GM18873 (cell line): Measurements from ENCODE around the gene TMC3.

Source experiments
- ATAC-seq: cut with Tn5 transposase; IDR thresholded peaks from one replicate; pipeline ENCODE4 v1.9.1; 2021; ENCODE audit warnings: mild to moderate bottlenecking, moderate library complexity, moderate number of reproducible peaks; ENCODE audit not compliant: unreplicated experiment, low FRiP score

TMC3 gene

DNA sequence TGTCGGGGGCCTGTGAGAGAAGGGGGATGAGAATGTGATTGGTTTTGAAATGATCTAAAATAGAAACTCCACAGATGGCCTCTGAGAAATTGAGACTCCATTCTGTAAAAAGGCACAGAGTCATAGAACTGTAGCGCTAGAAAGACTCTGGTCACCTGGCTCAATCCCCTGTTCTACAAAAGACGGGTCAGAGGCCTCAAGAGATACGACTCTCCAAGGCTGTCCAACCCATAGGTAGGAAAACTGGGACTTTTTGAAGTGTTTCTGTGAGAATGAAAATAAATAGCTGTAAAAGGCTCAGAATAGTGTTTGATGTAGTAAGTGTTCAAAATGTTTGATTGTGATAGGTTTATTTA lies 11.7 kb upstream of the TMC3 start:
- ATAC-seq: no peak

DNA sequence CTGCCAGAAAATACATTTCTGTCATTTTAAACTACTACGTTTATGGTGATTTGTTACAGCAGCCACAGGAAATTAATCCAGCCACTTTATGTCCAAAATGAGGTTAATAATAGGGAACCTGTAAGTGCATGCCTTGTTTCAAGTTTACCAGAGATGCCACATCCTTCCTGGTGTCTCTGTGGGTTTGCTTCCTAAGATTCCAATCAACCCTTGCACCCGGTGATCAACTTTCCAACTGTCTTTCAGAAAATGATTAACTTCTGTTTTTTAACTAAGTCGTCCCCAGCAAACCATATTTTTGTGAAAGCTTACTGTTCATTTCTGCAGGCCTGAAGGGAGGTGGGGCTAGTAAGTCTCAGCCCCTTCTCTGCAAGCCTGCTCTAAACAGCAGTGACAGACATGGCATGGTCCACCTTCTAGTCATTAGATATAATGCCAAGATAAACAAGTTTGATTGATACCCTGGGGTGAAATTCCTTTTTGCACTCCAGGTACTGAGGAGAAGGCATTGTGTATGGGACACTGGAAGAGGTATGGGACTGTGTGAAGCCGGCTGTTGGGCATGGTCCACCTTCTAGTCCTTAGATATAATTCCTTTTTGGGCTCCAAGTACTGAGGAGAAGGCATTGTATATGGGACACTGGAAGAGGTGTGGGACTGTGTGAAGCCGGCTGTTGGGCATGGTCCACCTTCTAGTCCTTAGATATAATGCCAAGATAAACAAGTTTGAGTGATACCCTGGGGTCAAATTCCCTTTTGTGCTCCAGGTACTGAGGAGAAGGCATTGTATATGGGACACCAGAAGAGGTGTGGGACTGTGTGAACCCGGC lies 11.1 kb upstream of the TMC3 start:
- no peak for ATAC-seq

DNA sequence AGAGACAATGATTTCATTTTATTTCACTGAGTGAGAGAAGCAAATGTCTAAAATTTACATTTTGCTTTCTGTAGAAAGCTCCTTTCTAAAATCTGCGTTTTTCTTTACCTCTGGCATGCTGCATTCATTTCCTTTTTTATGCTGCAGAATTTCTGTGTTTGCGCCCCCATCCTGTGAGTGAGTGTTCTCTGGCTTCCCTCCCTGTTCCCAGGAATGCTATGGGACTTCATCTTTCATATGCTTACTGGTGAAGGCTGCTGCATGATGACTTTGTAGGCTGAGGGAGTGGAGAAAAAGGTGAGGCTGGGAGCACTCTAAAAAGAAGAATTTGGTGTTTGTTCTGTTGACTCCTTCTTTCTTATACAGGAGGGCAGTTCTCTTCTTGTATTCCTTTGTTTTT lies 7.7 kb upstream of the TMC3 start:
- ATAC-seq: no peak

DNA sequence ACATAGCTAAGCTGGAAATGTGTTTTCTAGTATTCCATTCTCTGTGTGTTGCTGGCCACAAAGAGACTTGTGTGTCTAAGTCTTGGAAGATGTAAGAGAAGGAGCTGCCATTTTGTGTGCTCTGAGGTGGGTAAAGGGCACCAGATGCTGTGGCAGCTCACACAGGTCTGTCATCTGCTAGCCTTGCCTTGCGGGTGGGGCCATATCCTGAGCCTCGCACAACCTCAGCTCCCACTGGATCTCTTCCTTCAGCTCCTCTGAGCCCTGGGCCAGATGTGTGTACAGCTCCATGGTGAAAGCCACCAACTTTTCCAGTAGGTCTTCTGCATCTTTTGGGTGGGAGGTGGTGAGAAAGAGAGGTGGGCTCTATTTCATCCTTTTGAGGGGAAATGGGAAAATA lies 6.7 kb upstream of the TMC3 start:
- no peak for ATAC-seq

DNA sequence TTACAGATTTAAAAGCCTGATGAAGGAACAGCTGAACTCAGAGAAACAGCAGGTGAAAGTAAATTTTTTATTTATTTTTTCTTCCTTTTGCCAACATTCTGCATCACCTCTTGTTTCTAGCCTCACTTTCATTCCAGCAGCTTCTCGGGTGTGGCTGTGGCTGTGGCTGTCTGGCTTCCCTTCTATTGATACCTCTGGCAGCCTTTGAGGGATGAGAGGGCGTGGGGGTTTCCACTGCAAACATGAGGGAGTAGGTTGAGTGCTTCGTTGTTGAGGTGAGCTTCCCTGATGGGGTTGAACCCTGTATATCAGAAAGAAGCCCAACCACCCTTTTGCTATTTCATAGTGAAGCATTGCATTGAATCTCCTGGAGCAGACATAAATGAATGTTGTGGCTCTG lies 6.2 kb upstream of the TMC3 start:
- no peak for ATAC-seq

DNA sequence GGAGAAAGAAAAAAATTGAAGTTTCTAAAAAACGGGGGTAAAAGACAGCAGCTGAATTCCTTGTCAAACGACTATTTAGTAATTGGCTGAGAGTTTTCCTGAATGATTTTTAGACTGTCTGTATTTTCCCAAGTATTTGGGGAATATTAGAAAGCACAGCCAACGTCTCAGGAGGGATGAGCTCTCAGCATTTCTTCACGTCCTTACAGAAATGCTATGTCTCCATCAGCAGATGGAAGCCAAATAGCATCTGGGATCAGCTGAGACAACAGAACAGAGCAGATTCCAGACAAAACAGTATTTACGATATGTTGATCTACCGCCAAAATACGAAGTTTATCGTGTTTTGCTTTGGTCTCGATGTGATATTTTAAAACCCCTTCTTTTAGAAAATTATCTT lies 5.3 kb upstream of the TMC3 start:
- ATAC-seq: no peak

DNA sequence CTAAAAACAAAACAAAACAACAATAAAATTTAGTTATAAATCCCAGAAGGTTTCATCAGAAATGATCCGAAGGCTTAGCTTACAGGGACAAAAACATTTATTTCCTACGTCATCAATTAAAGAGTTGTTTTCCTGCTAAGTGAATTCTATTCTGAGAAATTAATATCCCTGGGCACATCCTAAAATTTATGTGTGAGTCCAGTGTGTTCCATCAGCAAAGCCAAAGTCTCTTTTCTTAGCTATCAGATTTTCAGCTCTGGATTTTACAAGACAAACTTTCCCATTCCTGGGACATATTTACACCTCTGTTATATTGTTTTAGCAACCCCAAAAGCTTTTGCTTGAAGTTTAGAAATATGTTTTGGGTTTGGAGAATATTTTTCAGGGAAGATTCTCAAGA lies 4.4 kb upstream of the TMC3 start:
- no peak for ATAC-seq

DNA sequence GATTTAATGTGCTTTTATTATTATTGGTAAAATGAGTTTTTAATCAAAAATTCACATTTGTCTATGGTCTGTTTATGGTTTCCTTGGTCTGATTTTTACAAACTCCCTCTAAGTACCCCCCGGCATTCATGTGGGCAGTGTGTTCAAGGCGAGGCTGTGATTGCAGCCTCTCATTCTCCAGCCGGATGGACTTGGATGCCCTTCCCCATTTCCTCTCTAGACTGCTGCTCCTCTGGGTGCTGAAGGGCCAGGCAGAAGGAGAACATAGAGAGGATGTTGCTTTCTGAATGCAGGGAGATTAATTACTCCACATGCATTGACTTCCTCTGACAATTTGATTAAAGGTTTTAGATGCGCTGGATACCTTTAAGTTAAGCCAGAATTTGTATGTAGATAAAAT lies 3.9 kb upstream of the TMC3 start:
- ATAC-seq: no peak

DNA sequence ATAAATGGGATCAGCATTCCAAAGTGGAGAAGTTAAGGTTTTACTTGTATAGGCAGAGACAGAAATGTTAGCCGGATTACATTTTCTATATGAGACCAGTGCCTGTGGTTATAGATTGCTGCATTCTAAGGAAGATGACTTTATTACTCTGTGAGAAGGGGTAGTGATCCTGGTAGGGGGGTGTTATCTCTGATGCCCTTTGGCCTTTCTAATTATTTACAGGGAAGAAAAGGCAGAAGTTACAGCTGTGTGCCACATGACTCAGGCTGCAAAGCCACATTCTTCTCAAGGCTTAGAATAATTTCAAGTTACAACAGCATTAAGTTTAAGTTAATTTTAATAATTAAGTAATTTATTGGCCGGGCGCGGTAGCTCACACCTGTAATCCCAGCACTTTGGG lies 2.2 kb upstream of the TMC3 start:
- ATAC-seq: no peak

DNA sequence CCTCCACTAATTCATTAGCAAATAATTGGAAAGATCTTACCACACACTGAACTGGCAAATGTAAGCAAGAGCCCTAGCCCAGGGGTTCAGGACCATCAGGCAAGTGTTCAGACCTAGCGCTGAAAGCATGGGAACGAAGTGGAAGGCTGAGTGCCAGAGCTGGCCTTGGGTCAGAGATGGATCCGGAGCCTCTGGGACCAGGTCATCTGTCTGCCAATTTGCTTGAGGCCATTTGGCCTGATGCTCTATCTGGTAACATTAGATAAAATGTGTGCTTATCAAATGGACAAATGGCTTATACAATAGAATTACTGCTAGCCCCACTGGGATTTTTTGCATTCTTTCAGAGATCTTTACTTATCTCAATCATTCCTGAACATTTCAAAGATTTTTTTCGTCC lies 1.4 kb upstream of the TMC3 start:
- no peak for ATAC-seq

DNA sequence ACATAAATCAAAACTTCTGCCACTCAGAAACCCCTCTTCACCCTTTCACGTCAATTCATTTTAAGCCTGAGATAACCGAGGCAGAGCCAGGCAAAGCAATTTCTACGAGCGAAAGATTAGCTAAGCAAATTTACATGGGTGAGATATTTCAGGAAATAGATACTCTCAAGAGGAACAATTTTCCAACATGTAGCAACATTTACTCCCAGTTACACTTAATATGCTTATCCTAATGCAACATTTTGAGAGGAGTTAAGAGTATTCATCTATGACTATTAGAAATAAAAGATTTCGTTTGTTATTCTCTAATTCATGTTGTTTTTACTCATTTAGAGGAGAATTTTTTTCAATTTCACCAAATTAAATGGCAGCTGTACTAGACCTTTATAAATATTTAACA lies 837 bp downstream of the TMC3 start:
- no peak for ATAC-seq

DNA sequence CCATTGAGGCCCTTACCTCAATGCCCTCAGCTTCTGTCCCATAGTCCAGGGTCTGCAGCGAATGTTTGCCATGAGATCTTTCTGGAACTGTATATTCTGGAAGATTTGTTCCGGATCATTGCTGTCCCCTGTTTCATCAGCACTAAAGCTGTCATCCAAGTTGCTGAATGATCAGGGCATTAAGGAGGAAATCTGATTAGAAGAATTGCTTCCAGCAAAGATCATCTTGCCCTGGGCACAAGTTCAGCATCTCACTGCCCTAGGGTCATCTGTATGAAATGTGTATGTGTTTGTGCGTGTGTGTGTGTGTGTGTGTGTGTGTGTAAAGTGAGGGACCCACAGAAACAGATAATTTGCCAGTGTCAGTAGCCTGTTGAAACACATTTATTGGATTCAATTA lies 1.4 kb downstream of the TMC3 start:
- no peak for ATAC-seq

DNA sequence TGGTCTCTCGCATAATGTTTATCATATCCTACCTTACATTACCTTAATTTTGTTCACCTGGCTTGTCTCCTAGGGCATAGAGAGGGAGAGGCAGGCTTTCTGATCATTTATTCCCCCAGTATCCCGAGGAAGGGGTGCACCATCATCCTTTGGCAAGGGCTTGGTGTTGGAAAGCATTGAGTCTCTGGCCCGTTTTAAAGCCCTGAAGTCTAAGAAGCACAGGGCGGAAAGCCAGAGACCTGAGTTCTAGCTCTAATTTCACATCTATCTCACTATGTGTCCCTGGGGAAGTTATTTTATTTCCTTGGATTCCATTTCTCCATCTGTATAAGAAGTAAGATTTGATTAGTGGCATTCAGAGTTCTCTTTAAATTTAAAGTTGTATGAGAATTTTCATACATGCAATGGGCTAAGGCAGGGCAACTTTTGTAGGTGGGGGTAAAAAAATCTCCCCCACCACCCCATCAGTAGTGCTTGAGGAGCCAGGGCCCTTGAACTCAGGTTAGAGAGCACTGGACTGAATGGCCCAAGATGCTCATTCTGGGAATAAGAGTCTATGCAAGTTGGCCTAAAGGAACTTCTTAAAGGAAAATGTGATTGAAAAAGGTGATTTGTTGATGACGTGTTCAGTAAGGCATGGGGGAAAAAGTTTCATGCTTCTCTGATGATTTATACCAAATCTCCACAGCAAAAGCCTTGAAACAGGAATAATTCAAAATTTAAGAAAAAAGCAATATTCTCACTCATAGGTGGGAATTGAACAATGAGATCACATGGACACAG lies 10.1 kb downstream of the TMC3 start:
- no peak for ATAC-seq

DNA sequence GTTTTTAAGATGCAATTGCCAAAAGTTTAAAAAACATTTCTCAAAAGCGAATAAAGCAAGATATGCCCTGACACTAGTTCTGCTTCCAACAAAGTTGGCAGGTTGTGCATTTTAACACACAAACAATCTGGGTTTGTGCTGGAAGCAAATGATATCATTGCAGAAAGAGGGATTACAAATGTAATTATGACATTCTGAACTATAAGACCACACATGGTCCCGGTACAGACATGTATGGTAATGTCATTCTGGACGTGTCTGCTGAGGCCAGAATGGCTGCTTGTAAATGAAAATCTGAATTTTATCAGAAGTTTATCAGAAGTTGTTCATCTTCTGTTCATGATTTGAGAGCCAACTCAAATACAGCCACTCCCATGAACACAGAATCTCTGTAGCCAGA lies 10.7 kb downstream of the TMC3 start:
- no peak for ATAC-seq

DNA sequence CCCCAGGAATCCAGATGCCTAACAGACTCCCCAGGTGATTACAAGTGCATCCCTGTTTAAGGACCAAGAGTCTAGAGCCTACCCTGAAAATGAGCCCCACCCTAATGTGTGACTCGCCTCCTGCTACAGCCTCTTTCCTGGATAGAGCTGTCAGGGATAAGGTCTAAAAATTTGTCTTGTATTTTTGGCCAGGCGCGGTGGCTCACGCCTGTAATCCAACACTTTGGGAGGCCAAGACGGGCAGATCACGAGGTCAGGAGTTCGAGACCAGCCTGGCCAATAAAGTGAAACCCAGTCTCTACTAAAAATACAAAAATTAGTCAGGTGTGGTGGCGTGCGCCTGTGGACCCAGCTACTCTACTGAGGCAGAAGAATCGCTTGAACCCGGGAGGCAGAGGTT lies 11.2 kb downstream of the TMC3 start:
- ATAC-seq: no peak

DNA sequence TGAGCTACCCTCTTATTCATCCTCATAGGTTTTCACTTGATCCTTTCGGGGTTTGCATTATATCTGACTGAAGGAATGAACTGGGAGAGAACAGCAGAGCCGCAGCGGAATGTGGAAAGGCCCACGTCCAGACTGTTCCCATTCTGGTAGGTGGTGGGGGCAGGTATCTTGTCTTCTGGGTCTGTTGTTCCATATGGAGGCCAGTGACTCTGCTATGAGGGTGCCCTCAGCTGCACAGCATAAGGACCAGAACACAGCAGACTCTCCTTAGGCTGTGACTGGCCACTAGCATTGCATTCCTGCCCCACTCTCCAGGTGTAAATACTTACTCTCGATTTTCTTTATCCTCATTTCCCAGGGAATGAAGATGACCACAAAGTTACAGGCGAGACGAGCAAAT lies 12.1 kb downstream of the TMC3 start:
- no peak for ATAC-seq

DNA sequence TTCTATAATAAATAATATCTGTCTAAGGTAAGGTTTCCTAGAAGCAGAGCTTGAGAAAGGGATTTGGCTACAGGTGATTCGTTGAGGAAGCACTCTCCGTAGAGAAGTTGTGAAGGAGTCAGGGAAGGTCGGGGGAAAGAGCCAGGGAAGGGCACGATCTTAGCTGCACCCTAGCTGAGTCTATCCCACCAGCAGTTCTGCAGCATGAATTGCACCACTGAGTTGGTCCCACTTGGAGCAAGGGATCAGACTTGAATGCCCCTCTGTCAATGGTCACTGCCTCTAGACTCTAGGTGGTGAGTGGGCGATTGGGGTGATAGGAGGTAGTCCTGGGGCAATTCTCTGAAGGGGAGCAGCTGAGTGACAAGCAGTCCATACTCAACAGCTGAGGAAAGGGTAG lies 13.5 kb downstream of the TMC3 start:
- ATAC-seq: no peak

DNA sequence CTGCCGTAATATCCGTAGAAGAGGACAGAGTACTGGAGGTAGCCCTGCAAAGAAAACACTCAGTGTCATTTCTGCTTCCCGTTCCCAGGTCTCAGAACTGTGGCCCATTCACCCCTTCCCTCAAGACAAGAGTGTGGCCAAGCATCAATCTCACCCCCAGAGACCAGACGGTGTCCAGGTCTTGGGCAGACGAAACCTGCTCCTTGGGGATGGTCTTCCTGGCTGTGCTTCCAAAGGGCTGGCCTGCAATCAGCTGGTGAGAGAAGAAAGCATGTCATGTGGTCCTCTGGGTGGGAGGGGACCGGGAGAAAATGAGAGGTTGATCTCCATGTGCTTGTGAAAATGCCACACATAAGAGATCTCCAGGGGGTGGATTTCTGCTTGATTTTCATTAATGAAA lies 15.8 kb downstream of the TMC3 start:
- ATAC-seq: no peak

DNA sequence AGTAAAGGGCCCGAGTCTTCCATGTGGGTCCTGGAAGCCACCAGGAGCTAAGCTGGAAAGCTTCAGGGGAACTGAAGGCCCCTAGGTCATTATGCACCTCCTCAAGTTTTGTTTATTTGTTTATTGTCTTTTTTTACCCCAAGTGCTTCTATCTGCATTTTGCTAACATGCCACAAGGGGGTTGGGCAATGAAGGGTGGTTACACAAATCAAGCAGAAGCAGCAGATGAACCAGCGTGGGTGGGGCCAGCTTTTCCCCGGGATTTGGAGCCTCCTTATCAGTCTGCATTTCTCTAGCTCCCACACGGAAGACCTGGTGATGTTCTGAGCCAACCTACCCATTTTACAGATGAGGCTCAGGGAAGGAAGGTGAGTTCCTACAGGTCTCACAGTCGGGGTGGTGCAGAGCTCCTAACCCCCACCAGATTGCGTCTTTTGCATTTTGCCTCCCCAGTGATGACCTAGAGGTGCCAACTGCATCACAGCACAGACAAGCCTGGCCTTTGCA lies 16.8 kb downstream of the TMC3 start:
- ATAC-seq: no peak

DNA sequence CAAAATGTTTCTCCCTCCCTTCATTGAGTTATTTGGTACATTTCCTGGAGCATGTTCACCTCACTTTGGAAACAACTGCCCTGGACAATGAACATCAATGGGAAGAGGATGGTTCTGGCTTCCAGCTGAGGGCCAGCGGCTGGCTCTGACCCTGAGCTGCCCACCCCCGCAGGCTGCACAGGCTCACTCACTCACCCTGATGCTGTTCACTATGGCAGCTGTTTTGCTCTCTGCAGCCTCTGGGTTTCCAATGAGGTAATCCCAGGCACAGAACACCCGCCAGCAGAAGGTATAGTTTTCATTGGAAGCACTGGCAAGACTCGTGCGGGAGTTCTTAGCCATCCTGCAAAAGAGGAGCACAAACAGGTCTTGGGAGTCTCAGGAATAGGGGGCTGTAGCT lies 17.8 kb downstream of the TMC3 start:
- ATAC-seq: no peak

DNA sequence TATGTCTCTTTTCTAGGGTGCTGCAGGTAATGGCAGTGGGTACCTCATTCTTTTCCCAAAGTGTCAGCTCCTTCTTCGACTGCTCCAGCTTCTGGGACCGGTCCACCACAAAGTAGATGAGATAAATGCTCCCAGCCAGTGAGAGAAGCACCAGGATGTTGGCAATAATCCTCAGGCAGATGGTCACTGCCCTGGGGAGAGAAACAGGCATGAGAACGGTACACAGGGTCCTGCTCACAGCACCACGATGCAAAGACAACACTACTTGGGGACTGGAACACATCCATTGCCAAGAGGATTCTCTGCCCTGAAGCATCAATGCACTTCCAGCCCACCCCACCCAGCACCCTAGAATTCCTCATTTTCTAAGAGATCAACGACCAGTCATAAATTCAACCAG lies 22.4 kb downstream of the TMC3 start:
- ATAC-seq: no peak

DNA sequence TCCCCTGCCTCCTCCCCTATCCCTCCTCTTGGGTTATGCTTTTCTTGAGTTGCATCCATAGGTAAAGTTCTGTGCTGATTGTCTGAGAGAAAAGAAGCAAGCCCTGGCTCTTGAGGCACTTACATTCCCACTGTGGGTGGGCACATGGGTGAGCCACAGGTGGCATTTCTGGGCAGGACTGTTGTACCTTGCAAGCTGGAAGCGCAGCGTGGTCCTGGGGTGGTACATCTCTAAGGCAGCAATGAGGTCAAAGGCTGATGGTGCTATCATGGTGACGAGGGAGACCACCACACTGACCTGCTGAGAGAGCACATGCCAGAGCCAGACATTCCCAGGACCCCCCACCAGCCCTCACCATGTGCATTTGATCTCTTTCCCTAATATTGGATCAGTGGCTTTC lies 24.7 kb downstream of the TMC3 start:
- ATAC-seq: no peak
